GM12874 (cell line): ENCODE measurements around the gene TLR3.

Experiments
- CTCF ChIP-seq: IDR thresholded peaks from 2 replicates; pipeline ENCODE4 v1.5.1; 2011; ENCODE audit warnings: low read depth, mild to moderate bottlenecking, control low read depth, low read length, moderate library complexity; ENCODE audit not compliant: insufficient read depth

TLR3 gene

DNA sequence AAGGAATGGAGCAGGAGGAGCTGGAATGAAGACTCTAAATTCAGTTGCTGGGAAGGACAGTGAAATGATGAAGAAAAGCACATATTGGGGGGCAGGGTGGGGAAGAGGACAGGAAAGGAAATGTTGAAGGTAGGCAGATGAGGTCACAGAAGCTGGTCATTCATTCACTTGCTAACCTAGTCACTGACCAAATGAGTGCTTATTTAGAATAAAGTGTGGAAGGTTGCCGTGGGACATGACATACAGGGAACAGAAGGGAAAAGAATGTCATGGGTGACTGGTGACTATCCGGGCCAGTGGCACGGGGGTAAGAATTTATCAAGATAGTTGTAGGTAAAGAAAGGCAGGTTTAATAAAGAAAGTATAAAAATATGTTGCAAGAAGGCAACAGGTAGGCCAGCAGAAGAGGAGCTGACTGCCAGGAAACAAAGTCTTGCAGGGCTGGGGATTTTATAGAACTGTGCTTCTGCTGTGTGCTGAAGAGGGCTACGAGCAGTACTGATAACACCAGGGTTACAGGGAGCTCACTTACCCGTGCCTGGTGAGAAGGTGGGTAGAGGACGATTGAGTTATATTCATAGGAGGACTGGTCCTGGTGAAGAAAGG, 31.9 kb upstream of the TLR3 start:
- no peak for TF ChIP-seq CTCF

GRCh38 chr4:186037692-186038658, 31.0 kb upstream of the TLR3 start:
- TF ChIP-seq CTCF = peak; percentile 59

DNA sequence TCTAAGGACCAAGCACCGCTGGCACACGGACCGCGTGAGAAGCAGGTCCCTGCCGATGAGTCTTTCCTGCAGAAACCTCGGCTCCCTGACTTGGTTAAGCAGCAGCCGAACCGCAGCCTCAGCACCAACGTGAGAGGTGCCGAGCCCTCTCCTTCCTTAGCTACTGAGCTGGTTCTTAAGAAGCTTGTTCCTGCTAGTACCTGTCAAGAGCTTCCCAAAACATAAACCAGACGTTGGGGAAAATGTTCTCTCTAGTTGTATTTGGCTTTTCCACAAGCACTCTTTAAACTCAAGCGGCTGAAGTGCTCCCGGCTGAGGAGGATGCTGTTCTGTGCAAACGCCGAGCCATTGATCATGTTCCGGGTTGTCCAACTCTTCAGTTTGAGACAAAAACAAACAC, 29.3 kb upstream of the TLR3 start:
- no peak for TF ChIP-seq CTCF

- TF ChIP-seq CTCF = no peak
These were observed 28.6 kb upstream of the TLR3 start for GRCh38 chr4:186040316-186040715.

DNA sequence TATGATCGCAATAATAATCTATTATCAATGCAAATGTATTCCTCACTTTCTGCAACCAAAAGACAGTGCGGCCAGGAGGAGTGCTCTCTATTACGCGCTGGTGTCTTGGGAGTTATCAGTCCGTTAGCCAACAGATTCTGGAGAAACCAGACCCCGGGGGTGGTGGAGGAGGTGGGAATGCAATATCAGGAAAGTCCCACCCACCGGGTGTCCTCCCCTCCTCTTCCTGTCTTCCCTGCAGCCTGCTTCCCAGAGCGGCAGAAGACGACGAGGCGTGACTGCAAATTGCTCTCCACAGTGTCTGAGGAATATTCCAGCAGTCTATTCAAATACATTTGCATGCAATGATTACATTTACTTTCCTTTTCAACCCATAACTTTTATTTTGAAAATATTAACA, 17.9 kb upstream of the TLR3 start:
- no peak for TF ChIP-seq CTCF

DNA sequence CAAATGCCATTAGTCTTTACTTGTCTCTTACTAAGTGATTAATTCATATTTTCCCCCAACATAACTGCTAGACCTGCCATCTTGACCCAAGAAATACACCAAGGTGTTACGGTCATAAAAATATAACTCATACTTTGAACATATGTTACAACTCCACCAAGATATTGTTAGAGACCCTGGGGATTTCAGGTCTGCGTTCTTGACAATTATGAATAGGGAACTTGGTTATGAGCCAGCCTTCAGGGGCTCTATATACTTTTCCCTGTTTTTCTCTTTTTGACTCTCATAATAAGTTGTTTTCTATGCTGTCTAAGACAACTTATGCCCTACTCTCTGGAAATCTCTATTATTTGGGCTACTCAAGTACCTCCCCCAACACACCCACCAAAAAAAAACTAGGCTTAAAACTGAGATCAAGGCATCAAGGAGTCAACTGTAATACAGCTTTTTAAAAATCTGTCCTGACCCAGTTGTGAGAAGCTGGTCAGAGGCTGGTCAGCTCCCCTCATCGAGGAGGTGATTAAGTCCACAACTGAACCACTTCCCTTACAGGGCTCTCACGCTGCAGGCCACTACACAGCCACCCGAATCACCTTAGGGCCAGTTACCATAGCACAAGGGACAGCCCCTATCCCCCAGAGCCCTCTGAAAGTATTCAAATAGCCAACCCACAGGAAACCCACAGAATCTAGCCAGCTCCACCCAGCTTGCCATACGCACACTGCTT, 10.5 kb upstream of the TLR3 start:
- no peak for TF ChIP-seq CTCF

- no peak for TF ChIP-seq CTCF
These were observed 10.0 kb upstream of the TLR3 start for GRCh38 chr4:186058980-186059316.
